ENCODE measurements around the gene RAD51B. TPM values are rescaled to one million over a fixed set of nuclear protein-coding genes. Genes with fewer than 3 reads are reported as not detected.

RAD51B gene
- total and polyA plus RNA-seq, 9 of the 15 experiments (the other 6 are each of a cell fraction or from before 2014, with no cell fraction given), result 8.5 to 17.3 (median 11.3) TPM

GRCh38 chr14:68761391-68761790 is 941.8 kb downstream of the RAD51B start:
- H3K4me3 ChIP-seq, result no peak overlapping the region
- no peak for TF ChIP-seq RB1 (IDR thresholded peaks at IDR 0.05; ENCODE audit: low read depth)
- TF ChIP-seq CAMTA2 (CRISPR knock-in tag; conservative IDR thresholded peaks at IDR 0.05), result no peak
- TF ChIP-seq ZNF507 (tag; conservative IDR thresholded peaks at IDR 0.05), result no peak
- no peak for TF ChIP-seq MEF2D (tag; conservative IDR thresholded peaks at IDR 0.05; ENCODE audit: low read depth)
- no peak for TF ChIP-seq ZZZ3 (IDR thresholded peaks at IDR 0.05)
- TF ChIP-seq FOXA1 (IDR thresholded peaks at IDR 0.05; ENCODE audit: borderline replicate concordance), result no peak
- TF ChIP-seq ETV5 (CRISPR knock-in tag; IDR thresholded peaks at IDR 0.05; ENCODE audit: low read depth), result no peak
- TF ChIP-seq U2AF1 (optimal IDR thresholded peaks at IDR 0.05; ENCODE audit: low read depth, low read length), result no peak
- no peak for TF ChIP-seq USF1 (CRISPR knock-in tag; IDR thresholded peaks at IDR 0.05)
- no peak for TF ChIP-seq ZNF347 (CRISPR knock-in tag; IDR thresholded peaks at IDR 0.05; ENCODE audit: low read depth)
- no peak for TF ChIP-seq ESRRA (IDR thresholded peaks at IDR 0.05; ENCODE audit: borderline replicate concordance, low read depth)
- H3K79me2 ChIP-seq (ENCODE audit: control insufficient read depth, insufficient read depth, low read length), result no peaks in the 10 kb centered on the region
- DNase-seq (ENCODE audit: extremely low read depth in 1 of 4, low spot score in 3 of 4), result no peak
- H3K9me1 ChIP-seq (ENCODE audit: control insufficient read depth, insufficient read depth, low read length), result no peaks in the 10 kb centered on the region
- intact Hi-C loops (cut with micrococcal nuclease) (loop anchor here (5.0 kb wide), 1 partner anchor 34 kb away; no protein-coding TSS in a partner anchor), in situ Hi-C loops (cut with MboI) (no loop called here)
- no peak overlapping the region; a peak in 1 of 4 replicates for H3K9ac ChIP-seq (ENCODE audit: insufficient read depth in 1 of 2, low read depth in 2 of 2, low read length in 2 of 2)
- CTCF ChIA-PET (ENCODE audit: low intra/inter-chr PET ratio), result no interaction called here
- WGBS (ENCODE audit: insufficient coverage, low coverage, missing lambda C conversion rate), result 78% methylated on average over 1 of the region's 1 CpG
- H3K9me3 ChIP-seq (replicated peaks; ENCODE audit: control insufficient read depth, insufficient read depth, low read depth, low read length), result no peaks in the 10 kb centered on the region
- H3K27me3 ChIP-seq (ENCODE audit: control insufficient read depth in 2 of 2, insufficient read depth in 2 of 2, low read length in 2 of 2), result no peaks in the 10 kb centered on the region
- H3K27ac ChIP-seq (ENCODE audit: extremely low read depth, low read depth, low read length), result no peak overlapping the region
- H3K4me2 ChIP-seq (ENCODE audit: insufficient read depth, low read length), result no peak overlapping the region
- peaks cover 38 to 73% of the 10 kb centered on the region in 2 experiments for H3K4me1 ChIP-seq (replicated peaks in 1 of 2; ENCODE audit: control insufficient read depth in 2 of 2, insufficient read depth in 2 of 2, low read length in 2 of 2)
- POLR2A ChIA-PET, result interaction anchor here (1.2 kb wide), 1 partner anchor 34 kb away, joined by 3 read pairs; no protein-coding TSS in a partner anchor
- no peak overlapping the region for H2AFZ ChIP-seq (ENCODE audit: low read depth, low read length)
- ATAC-seq, result no peak
- H3K36me3 ChIP-seq (ENCODE audit: control insufficient read depth, insufficient read depth, low read length), result no peaks in the 10 kb centered on the region
- H4K20me1 ChIP-seq (replicated peaks; ENCODE audit: control insufficient read depth, insufficient read depth, low read length), result no peaks in the 10 kb centered on the region
- BruUV-seq (replicated peaks), result no TSS peak
- no peak for FAIRE-seq

All from K562 (cell line).